NB4 (cell line): ENCODE results near the gene INCENP.

Experiments
- DNase-seq: peaks from one replicate; pipeline ENCODE4 v3.0.0; 2010; ENCODE audit warnings: low read depth
- H3K4me3 ChIP-seq: one replicate; pipeline ENCODE4 v1.5.1; 2011; ENCODE audit warnings: mild to moderate bottlenecking, low read depth, low read length, moderate library complexity
- CTCF ChIP-seq: IDR thresholded peaks from one replicate; pipeline ENCODE4 v1.5.1; 2012; ENCODE audit warnings: low read depth, low read length
- MAX ChIP-seq: IDR thresholded peaks from 2 replicates; pipeline ENCODE4 v1.6.1; 2011; ENCODE audit warnings: low read depth, low read length
- MYC ChIP-seq: IDR thresholded peaks from 2 replicates; pipeline ENCODE4 v1.6.1; 2011; ENCODE audit warnings: low read depth, low read length
- POLR2A ChIP-seq: IDR thresholded peaks from 2 replicates; pipeline ENCODE4 v1.6.1; 2011; ENCODE audit warnings: mild to moderate bottlenecking; ENCODE audit not compliant: insufficient read length; ENCODE audit errors: extremely low read depth

The INCENP gene

GRCh38 chr11:62137276-62137861, 13.6 kb downstream of the INCENP start:
- H3K4me3 ChIP-seq = no peak overlapping the region
- no peak for DNase-seq

GRCh38 chr11:62137881-62138629, 14.2 kb downstream of the INCENP start:
- DNase-seq = no peak
- no peak overlapping the region for H3K4me3 ChIP-seq
- TF ChIP-seq MYC (no peak), POLR2A (no peak), MAX (no peak), CTCF (no peak)

More at GRCh38 chr11:62137276-62137861, 13.6 kb downstream of the INCENP start:
- TF ChIP-seq POLR2A (no peak), MYC (no peak), CTCF (no peak), MAX (no peak)

GRCh38 chr11:62138630-62139425, 15.0 kb downstream of the INCENP start:
- DNase-seq = no peak
- TF ChIP-seq POLR2A (no peak), MYC (no peak), CTCF (no peak), MAX (no peak)
- no peak overlapping the region for H3K4me3 ChIP-seq

- TF ChIP-seq MYC = no peak
- no peak for TF ChIP-seq CTCF
- no peak for TF ChIP-seq POLR2A
- TF ChIP-seq MAX = no peak
- no peak for DNase-seq
- no peak overlapping the region for H3K4me3 ChIP-seq
Observed at GRCh38 chr11:62139526-62140303, 15.9 kb downstream of the INCENP start.
